Fibroblast of skin of scalp (primary cell): ENCODE measurements around the gene NPAS1.

Source experiments
- DNase-seq: peaks from one replicate; pipeline ENCODE4 v3.0.0-alpha.2; 2013

The NPAS1 gene

GRCh38 chr19:47082493-47082892 lies 62.9 kb downstream of the NPAS1 start:
- DNase-seq = no peak

DNA sequence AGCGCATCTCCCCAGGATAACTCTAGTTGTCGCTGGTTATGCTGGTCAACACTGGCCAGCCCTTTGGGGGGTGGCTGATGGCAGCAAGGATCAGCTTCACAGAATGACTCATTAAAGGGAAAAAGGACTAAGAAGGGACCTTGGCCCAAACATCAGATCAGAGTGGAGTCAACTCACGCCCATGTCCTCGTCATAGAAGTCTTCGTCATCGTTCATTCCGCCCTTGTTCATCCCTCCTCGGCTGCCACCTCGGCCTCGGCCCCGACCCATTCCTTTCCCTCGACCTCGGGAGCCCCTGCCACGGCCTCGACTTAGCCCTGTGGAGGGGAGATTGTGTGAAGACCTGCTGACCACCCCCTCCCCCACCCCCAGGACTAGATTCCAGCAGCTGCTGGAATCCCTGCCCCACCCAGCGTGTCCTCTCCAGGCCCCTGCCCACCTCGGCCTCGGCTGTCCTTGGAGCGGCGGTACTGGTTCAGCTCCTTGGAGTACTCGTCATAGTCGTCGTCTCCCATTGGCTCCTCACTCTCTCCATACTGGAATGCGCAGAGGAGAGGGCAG lies 65.3 kb downstream of the NPAS1 start:
- no peak for DNase-seq

DNA sequence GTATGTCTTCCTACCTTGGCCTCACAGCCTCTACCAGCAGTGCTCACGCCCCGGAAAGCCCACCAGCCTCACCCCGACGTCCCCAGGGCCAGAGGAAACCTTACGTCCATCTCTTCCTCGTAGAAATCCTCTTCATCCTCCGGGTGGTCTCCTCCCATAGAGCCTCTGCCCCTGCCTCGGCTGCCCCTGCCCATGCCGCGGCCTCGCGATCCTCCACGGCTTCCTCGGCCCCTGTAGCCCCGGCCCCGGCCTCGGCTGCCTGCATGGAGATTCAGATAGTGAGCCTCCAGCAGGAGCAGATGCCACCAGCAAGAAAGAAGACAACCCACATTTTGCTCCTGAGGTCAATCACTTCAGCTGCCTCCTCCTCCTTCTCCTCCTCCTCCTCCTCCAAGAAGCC lies 66.6 kb downstream of the NPAS1 start:
- no peak for DNase-seq

GRCh38 chr19:47089767-47090350 lies 70.2 kb downstream of the NPAS1 start:
- DNase-seq = no peak

DNA sequence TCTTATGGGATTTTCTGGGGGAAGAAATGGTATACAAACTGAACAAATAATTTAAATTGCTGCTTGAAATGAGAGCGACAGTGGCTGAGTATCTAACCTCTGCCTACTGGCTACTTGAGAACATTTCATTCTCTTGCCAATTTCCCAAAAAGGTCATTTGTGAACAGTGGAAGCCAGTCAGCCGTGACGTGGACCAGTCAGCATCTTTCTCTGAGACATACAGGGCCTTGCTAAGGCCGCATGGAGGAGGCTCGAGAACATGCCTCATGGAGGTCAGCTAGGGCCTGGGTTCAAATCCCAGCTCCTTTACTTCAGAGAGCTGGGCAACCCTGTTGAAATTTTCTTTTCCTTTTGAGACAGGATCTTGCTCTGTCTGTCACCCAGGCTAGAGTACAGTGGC lies 73.6 kb downstream of the NPAS1 start:
- no peak for DNase-seq

GRCh38 chr19:47093841-47094240 lies 74.2 kb downstream of the NPAS1 start:
- no peak for DNase-seq

GRCh38 chr19:47094557-47095475 lies 75.2 kb downstream of the NPAS1 start:
- DNase-seq = no peak
